Activated CD4-positive, alpha-beta T cell treated with anti-CD3 and anti-CD28 coated beads, Interleukin-10, Interleukin-2, amounts not matched to agents 100 ng/mL and 50 ng/mL, durations not matched to agents 16 hours and 8 hours (primary cell): Measurements from ENCODE around the gene ATP8A1.
A peak's percentile ranks its signal among the peaks of the same experiment; 100 is the strongest.

Source experiments
- DNase-seq: peaks from one replicate; pipeline ENCODE4 v3.0.0-alpha.2; 2020

The ATP8A1 gene

DNA sequence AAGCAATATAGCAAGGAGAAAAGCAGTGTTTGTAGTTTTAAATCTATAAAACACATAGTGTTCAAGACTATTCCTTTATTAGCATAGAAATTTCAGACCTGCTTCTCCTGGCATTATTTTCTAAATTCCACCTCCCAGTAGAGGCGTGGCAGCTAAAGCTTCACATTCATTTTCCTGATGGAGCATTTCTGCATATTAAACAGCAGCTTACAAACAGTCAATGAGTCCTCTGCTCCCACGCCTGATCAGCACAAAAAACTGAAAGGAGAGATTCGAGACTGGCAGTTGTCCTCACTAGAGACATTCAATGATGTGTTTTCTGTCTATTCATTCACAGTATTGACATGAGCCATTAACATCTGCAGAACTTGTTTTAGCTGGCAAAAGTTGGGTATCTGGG lies 198.2 kb downstream of the ATP8A1 start:
- DNase-seq, result no peak

DNA sequence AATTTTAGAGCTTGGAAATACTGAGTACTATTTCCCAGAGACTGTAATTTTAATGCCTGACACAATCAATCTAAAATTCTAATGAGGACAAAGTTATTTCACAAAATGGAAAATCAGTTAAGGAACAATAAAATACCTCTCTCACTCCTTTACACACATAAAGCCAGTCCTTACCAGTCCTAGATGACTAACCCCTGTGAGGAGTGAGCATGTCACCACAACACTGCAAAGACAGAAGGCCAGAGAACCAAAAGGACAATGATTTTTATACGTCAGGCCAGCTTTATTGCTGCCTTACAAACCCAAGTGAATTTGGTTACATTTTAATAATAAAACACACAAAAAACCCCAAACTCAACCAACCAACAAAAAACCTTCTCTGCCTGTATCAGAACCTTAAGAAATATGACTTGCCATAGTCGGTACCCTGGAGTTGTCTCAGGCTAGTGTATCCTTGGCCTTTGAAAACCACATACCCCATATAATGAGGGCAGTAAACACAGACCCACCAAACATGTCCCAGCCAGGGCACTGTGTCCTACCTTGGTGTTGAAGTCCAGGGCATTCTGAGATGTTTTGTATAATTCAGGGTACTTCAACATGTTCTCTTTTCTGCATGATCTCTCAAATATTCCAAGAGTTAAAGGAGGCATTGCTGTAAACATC lies 202.0 kb downstream of the ATP8A1 start:
- DNase-seq, result no peak

DNA sequence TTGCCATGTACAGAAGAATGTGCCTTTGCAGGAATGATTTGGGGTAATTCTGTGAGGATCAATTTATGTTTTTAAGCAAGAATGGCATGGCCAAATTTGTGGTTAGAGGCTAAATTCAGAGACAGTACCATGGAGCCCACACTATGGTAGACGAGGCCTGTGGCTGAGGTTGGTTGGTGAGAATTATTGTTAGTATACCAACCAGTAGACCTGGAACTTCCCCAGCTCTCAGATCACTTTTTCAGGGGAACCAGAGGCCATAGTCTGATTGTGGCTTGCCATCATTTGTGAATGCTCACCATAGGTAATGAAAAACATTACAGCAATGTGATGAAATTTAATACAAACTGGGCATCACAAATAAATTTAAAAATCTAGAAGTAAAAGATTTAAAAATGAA lies 203.3 kb downstream of the ATP8A1 start:
- no peak for DNase-seq

GRCh38 chr4:42452823-42453222 lies 204.1 kb downstream of the ATP8A1 start:
- no peak for DNase-seq

DNA sequence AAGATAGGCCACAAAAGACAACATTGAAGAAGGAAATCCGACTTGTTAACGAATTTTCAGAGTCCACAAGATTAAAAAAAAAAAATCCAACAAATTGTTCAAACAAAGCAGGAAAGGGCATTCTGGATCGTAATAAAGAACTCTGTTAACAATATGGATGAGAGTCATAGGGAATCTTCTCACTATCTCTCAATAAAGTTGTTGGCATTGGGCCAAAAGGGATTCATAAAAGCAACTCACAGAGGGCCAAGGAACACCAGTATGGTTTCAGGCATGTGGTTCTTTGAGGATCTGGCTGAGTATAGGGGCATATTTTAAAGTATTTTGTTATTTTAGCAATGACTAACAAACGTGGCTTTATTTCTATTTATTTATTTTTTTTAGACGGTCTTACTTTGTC lies 210.1 kb downstream of the ATP8A1 start:
- DNase-seq, result no peak

- DNase-seq, result peak; percentile 27
Observed at GRCh38 chr4:42445038-42445437, 211.9 kb downstream of the ATP8A1 start.

DNA sequence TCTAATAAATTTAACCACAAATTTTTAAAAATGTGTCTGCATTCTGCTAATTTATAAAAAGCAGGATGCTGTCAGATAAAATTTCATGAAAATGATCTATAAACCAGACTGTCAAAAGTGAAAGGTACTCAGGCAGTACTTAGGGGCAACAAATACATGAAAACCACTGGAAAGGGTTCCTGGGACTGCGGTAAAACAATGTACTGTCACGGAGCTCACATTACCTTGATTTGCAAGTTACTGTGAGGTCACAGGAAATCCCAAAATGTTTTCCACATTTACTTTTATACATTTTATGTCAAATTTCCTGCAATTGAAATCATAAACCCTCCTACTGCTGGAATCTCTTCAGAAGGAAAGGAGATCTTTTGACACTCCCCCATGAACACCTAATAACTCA lies 214.3 kb downstream of the ATP8A1 start:
- no peak for DNase-seq

GRCh38 chr4:42440083-42440482 lies 216.8 kb downstream of the ATP8A1 start:
- DNase-seq, result no peak

GRCh38 chr4:42436928-42437565 lies 219.9 kb downstream of the ATP8A1 start:
- no peak for DNase-seq

DNA sequence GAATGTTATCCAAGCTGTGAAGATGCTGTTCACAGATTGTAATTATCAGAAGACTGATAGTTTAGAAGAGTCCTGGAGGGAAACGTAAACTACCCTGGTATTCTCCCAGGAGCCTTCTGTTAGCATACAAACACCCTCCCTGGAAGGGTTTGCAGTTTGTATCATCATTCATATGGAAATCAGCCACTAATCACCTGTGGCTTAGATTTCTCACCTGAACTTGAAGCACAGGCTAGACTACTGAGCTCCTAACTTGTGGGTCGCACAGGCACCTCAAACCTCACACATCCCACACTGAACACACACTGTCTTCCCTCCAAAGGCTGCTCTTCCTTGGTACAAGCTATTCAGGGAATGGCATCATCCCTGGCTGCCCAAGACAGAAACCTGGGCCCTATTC lies 228.9 kb downstream of the ATP8A1 start:
- DNase-seq, result no peak

- DNase-seq, result no peak
Observed at GRCh38 chr4:42425146-42426065, 231.5 kb downstream of the ATP8A1 start.

DNA sequence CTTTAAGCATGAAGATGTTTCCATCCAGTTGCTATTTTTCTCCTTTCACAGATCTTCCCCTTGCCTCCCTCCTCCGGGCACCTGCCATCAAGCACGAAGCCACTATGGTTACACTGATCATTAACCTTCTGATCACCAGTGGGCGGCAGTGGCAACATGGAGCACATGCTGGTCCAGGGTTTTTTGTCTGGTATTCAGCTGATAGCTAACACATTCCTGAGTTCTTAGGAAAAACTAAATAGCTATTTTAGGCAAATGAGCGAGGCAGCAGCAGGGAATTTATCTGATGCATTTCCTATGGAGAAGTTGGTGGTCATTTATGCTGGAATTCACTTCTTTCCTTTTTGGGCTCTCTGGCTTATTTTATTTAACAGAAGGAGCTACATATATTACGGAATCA lies 236.8 kb downstream of the ATP8A1 start:
- no peak for DNase-seq

DNA sequence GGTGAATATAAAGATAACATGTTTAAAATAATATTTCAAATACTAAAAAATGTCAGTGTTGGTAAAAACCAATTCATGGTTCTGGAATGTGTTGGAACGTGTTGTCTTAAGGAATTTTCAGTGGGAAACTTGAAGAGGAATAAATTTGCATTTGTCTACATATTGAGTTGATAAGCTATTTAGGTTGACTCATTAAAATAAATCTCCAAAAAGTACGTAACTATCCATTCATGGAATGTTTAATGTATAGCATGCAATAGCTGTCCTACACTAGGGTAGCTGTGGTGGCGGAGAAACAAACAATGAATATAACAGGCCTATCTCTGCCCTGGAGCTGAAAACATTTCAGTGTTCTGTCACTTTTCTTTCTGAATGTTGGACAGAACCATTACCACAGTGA lies 239.4 kb downstream of the ATP8A1 start:
- no peak for DNase-seq

GRCh38 chr4:42416017-42416416 lies 240.9 kb downstream of the ATP8A1 start:
- no peak for DNase-seq

GRCh38 chr4:42415281-42415680 lies 241.6 kb downstream of the ATP8A1 start:
- DNase-seq, result no peak

DNA sequence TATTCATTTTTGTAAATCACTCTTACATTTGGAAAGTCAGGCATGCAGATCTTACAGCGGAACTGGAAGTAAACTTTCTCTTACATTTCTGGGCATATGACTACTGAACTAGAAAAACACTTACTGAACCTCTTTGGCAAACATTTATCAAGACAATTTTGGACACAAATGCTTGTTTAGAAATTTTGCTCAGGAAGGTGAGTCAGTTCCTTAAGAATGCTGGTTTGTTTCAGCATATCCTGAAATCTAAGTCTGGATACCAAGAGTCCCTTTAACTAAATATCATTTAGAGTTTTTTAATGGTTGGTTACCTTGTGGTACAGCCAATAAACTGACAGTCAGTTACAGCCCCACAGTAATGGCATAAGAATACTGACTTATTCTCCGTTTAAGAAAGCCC lies 244.7 kb downstream of the ATP8A1 start:
- no peak for DNase-seq

DNA sequence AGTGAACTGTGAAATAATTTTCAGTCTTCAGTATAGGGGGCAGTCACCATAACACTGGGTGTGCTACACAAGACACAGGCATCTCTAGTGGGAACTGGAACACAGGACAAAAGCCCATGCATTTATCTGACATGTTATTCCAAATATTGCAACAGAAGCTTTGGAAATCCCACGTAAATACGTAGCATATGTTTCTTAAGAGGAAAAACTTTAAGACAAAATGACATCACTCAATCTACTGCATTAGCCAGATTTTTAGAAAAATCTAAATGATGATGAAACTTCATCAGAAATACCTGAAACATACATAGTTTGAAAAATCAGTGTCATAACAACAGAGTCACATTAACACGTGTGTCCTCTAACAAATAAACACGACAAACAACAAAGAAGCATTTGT lies 245.1 kb downstream of the ATP8A1 start:
- no peak for DNase-seq

DNA sequence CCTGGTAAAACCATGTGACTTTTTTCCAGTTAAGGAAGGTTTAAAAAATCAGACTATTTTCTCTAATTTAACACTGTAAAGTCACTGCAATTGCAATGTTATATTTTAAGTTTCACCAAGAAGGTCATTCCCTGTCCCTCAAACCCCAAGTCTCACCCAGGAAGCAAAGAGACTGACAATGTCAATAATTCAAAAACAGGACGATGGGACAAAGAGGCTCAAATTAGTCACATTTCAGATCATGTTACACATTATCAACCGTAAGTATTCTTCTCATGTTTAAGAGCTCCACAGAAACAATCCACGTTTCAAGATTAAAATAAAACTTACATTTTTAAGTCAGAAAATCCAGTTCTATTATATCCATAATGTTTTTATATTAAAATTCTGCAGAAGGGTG lies 246.5 kb downstream of the ATP8A1 start:
- DNase-seq, result no peak

DNA sequence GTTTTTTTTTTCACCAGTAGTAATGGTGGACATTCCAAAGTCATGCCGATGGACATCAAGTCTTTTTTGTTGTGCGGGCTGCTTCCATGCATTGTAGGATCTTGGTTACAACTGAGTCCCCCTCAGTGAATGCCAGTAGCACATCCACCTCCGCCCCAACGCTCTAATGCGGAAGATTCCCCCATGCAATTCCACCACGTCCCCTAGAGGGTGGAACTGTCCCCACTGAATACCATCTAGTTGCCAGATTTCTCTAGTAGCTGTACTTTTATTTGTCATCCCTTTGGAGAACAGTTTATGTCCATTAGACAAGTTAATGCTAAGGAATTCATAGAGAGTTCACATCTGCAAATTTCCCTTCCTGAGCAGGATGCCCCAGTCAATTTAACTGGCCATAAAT lies 252.9 kb downstream of the ATP8A1 start:
- DNase-seq, result no peak

DNA sequence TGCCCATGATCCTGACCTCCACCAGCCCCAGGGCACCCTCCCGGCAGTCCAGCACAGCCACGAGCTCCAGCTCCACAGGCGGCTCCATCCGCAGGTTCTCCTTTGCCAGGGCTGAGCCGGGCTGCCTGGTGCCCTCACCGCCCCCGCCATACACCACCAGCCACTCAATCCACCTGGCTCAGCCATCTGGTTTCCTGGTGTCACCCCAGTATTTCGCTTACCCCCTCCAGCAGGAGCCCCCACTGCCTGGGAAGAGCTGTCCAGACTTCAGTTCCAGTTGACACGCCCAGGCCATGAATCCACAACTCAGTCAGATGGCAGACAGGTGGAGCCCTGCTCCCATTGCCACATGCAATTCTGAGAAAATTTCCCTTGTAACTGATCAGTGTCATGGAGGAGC lies 255.7 kb downstream of the ATP8A1 start:
- no peak for DNase-seq

- no peak for DNase-seq
Observed at GRCh38 chr4:42399393-42399792, 257.5 kb downstream of the ATP8A1 start.

DNA sequence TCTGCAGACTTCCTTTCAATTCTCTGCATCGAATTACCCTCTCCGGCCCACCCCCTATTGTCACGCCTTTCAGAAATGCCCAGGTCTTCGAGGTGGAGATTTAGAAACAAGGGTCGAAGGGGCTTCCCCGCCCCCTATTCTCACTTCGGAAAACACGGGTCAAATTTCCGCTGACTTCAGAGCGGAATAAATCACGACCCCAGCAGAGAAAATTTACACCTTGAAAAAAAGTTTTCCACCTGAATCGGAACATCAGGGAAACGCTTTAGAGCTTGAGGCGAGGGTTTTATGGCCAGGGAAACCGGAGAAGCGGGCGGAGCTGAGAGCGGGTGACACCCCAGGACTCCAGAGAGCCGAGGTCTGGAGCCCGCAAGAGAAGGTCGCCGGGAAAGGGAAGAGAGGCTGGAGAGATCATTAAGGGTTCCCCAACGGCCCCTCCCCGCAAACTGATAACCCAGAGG lies 258.0 kb downstream of the ATP8A1 start:
- no peak for DNase-seq

GRCh38 chr4:42398171-42398870 lies 258.6 kb downstream of the ATP8A1 start:
- DNase-seq, result peak; percentile 25
